Heart right ventricle (tissue), 16 donors: ENCODE results near the gene FOLH1. TPM values are rescaled to one million over a fixed set of nuclear protein-coding genes. Genes with fewer than 3 reads are reported as not detected.
A peak's percentile ranks its signal among the peaks of the same experiment; 100 is the strongest.
"Not testable (repeated sequence)": the region's sequence is repeated elsewhere in the genome, so short reads cannot be mapped to it uniquely, and the experiment has no call there.

Source experiments
- ATAC-seq, 8 donors: fragments of 200-7000 bp; cut with Tn5 transposase; one replicate each; pipeline ENCODE4 v1.9.1; 2020; ENCODE audit warnings: mild to moderate bottlenecking in 8 of 8, moderate library complexity in 8 of 8, moderate number of reproducible peaks in 1 of 8
- DNase-seq, 2 donors: peaks; one replicate each; pipeline ENCODE4 v3.0.0-alpha.2; 2020
- H3K27ac ChIP-seq, 10 donors: fragments of 200-600 bp; sonication (generic) in 2 of 10; one replicate each; pipeline versions ENCODE4 v1.5.0 to v1.8.0; 2020 to 2022; ENCODE audit warnings: mild to moderate bottlenecking in 3 of 10
- H3K27me3 ChIP-seq, 7 donors: fragments of 200-600 bp; one replicate each; pipeline ENCODE4 v1.8.0; 2021 to 2022; ENCODE audit warnings: mild to moderate bottlenecking in 2 of 7
- H3K36me3 ChIP-seq, 9 donors: fragments of 200-600 bp; sonication (generic) in 1 of 9; one replicate each; pipeline versions ENCODE4 v1.5.0 to v1.8.0; 2020 to 2022; ENCODE audit warnings: mild to moderate bottlenecking in 2 of 9
- H3K4me1 ChIP-seq, 9 donors: fragments of 200-600 bp; sonication (generic) in 1 of 9; one replicate each; pipeline versions ENCODE4 v1.5.0 to v1.8.0; 2020 to 2022; ENCODE audit warnings: mild to moderate bottlenecking in 4 of 9
- H3K4me3 ChIP-seq, 10 donors: fragments of 200-600 bp; sonication (generic) in 2 of 10; one replicate each; pipeline versions ENCODE4 v1.5.0 to v1.8.0; 2020 to 2022; ENCODE audit warnings: mild to moderate bottlenecking in 7 of 10, moderate library complexity in 2 of 10
- H3K9me3 ChIP-seq, 11 donors: fragments of 200-600 bp in 10 of 11; sonication (generic) in 2 of 11; one replicate each; pipeline versions ENCODE4 v1.5.0 to v1.8.0; 2013 to 2022; ENCODE audit warnings: mild to moderate bottlenecking in 2 of 11, control low read depth in 1 of 11, moderate library complexity in 1 of 11
- CTCF ChIP-seq, 9 donors: fragments of 200-600 bp; sonication (generic) in 2 of 9; IDR thresholded peaks; one replicate each; pipeline versions ENCODE4 v1.5.0 to v1.8.0; 2021 to 2022; ENCODE audit warnings: antibody characterized with exemption in 9 of 9, mild to moderate bottlenecking in 5 of 9, moderate library complexity in 1 of 9
- WGBS, 2 donors: extraction: QIAGEN DNeasy Blood & Tissue Kit; methylation state at CpG; one replicate each; pipeline ENCODE4 v1.1.7; 2013; ENCODE audit warnings: inconsistent platforms in 1 of 2; 5-methylcytosine and 5-hydroxymethylcytosine counted together
- intact Hi-C, 10 donors: fragments of 100-400 bp; cut with DNase I; formaldehyde crosslinking; loops; one replicate each; pipeline versions ENCODE4 v1.11.1 to v1.14.2; 2022
- long read RNA-seq, 3 donors: library from polyadenylated mRNA; unstranded; transcript quantifications; one replicate each; pipeline ENCODE4 v2.0.0, GENCODE V29; 2020 to 2021
- polyA plus RNA-seq, 2 donors: library from polyadenylated mRNA; stranded (reverse); fragments of 200-250 nt; gene quantifications; one replicate each; pipeline ENCODE4 v1.2.3, GENCODE V29; 2013
- total RNA-seq, 10 donors: library from RNA; stranded (reverse); fragmentation: NEBNext Ultra II Directional in 3 of 10; extraction: Animal tissue kit (Norgen Biotek cat#: 25700) in 3 of 10; gene quantifications; one replicate each; pipeline versions ENCODE4 v1.2.1 to v1.2.4, GENCODE V29; 2021 to 2023
- donor health status: Arrhythmogenic right ventricular cardiomyopathy.
- donor health status: ischemic (EF 13 %, LVEDD 7.1; RV severe dilation, severe dysfunction).
- donor health status: healthy with polysubstance abuse.
- donor health status: DM: no; HTN: yes; CAD: no.
- donor health status: DM: no; HTN: no; CAD: no.
- donor health status: ischemic (EF 25% LVEDD 6.9; RV normal size, moderate dysfunction).
- donor health status: ischemic (EF 25% LVEDD 5.7; RV mildly dilated, moderate dysfunction).
- donor health status: healthy.
- donor health status: DM: yes; HTN: yes; CAD: no.
- donor health status: Ischemic cardiomyopathy.
- donor health status: ischemic (EF 35%, LVEDD 5.7; RV mildly dilated, moderate dysfunction).
- donor health status: nonischemic (EF 11% LVEDD 7.7; RV severe dilation, severe dysfunction).
- donor health status: DM: yes; HTN: yes; CAD: no.
- donor health status: PGD.
- donor health status: ischemic (EF 29% LVEDD 5.4; RV normal size, mild dysfunction).
- donor health status: nonischemic (EF 23%, LVEDD 6.1; RV moderate dilation, normal function).

FOLH1 gene
- total RNA-seq, result under 1 TPM in 6 of 10 donors, not detected in 4; 0.13 to 0.61 (median 0.46) TPM
- under 1 TPM; 0.03 to 0.15 TPM for polyA plus RNA-seq
- long read RNA-seq, donor 1, result 0 reads
- long read RNA-seq, donor 2, result 0 reads
- long read RNA-seq, donor 3, partial matches to known transcripts, result 1 of 2 reads
- long read RNA-seq, donor 3, other reads (novel, unspliced or antisense), result 1 of 2 reads

- intact Hi-C loops, result no loop called here
- Histone ChIP-seq H3K27me3 (peaks cover 0 to 13% (median 7%) of the 10 kb centered on the region in 7 donors), H3K9me3 (no peaks in the 10 kb centered on the region), H3K4me3 (peak within 1 kb of the TSS; percentile 29 to 57 (median 48)), H3K36me3 (no peaks in the 10 kb centered on the region), H3K27ac (peak within 1 kb of the TSS in 1 of 10 donors; percentile 14), H3K4me1 (peaks cover 0 to 10% (median 0%) of the 10 kb centered on the region in 9 donors)
- peak; percentile 54 to 81 (median 68) for ATAC-seq
- no peak for TF ChIP-seq CTCF (IDR thresholded peaks at IDR 0.05)
- 2% methylated on average over 48 of the region's 48 CpGs for WGBS, 2 donors
- DNase-seq, result peak; percentile 13 to 24
Measured at GRCh38 chr11:49208006-49208721, at the start of gene FOLH1. FOLH1 (minus strand) TSS chr11:49208602; CDS start chr11:49208409, 193 bp downstream.

GRCh38 chr11:49255148-49255547 is 46.7 kb upstream of the FOLH1 start:
- intact Hi-C loops, H3K4me3 ChIP-seq, DNase-seq, H3K9me3 ChIP-seq, H3K27me3 ChIP-seq, H3K4me1 ChIP-seq, ATAC-seq, H3K27ac ChIP-seq, H3K36me3 ChIP-seq: not testable (repeated sequence)
- 78 to 83% methylated on average over 2 of the region's 2 CpGs for WGBS, 2 donors

GRCh38 chr11:49251212-49251611 is 42.8 kb upstream of the FOLH1 start:
- H3K4me1 ChIP-seq, intact Hi-C loops, ATAC-seq, H3K27ac ChIP-seq, DNase-seq, H3K36me3 ChIP-seq, H3K9me3 ChIP-seq, H3K4me3 ChIP-seq, H3K27me3 ChIP-seq: not testable (repeated sequence)
- WGBS, 2 donors, result 72 to 76% methylated on average over 5 of the region's 5 CpGs

GRCh38 chr11:49250398-49251115 is 42.2 kb upstream of the FOLH1 start:
- H3K4me3 ChIP-seq, DNase-seq, H3K9me3 ChIP-seq, H3K36me3 ChIP-seq, ATAC-seq, H3K4me1 ChIP-seq, intact Hi-C loops, H3K27me3 ChIP-seq, H3K27ac ChIP-seq: not testable (repeated sequence)
- 84 to 91% methylated on average over 5 of the region's 5 CpGs for WGBS, 2 donors

GRCh38 chr11:49249363-49249762 is 41.0 kb upstream of the FOLH1 start:
- H3K9me3 ChIP-seq, H3K27me3 ChIP-seq, H3K27ac ChIP-seq, DNase-seq, ATAC-seq, H3K4me1 ChIP-seq, H3K36me3 ChIP-seq, intact Hi-C loops, H3K4me3 ChIP-seq: not testable (repeated sequence)
- WGBS, 2 donors, result 90 to 93% methylated on average over 3 of the region's 3 CpGs

GRCh38 chr11:49233685-49234084 is 25.3 kb upstream of the FOLH1 start:
- H3K4me3 ChIP-seq, H3K9me3 ChIP-seq, ATAC-seq, H3K27me3 ChIP-seq, H3K27ac ChIP-seq, DNase-seq, H3K4me1 ChIP-seq, H3K36me3 ChIP-seq: not testable (repeated sequence)
- intact Hi-C loops, result loop anchor here in 2 of 10 donors (5.0 to 10.0 kb wide), 3 partner anchors 139 to 291 kb away; no protein-coding TSS in a partner anchor
- 53 to 64% methylated on average over 4 of the region's 4 CpGs for WGBS, 2 donors

- intact Hi-C loops, result loop anchor here in 2 of 10 donors (5.0 to 10.0 kb wide), 3 partner anchors 139 to 292 kb away; no protein-coding TSS in a partner anchor
- H3K27ac ChIP-seq, DNase-seq, H3K4me3 ChIP-seq, H3K27me3 ChIP-seq, H3K9me3 ChIP-seq, H3K36me3 ChIP-seq, ATAC-seq, H3K4me1 ChIP-seq: not testable (repeated sequence)
- 70 to 73% methylated on average over 5 of the region's 5 CpGs for WGBS, 2 donors
Measured at GRCh38 chr11:49233019-49233418, 24.6 kb upstream of the FOLH1 start.
